ENCODE data around the gene BMPER.

BMPER gene

DNA sequence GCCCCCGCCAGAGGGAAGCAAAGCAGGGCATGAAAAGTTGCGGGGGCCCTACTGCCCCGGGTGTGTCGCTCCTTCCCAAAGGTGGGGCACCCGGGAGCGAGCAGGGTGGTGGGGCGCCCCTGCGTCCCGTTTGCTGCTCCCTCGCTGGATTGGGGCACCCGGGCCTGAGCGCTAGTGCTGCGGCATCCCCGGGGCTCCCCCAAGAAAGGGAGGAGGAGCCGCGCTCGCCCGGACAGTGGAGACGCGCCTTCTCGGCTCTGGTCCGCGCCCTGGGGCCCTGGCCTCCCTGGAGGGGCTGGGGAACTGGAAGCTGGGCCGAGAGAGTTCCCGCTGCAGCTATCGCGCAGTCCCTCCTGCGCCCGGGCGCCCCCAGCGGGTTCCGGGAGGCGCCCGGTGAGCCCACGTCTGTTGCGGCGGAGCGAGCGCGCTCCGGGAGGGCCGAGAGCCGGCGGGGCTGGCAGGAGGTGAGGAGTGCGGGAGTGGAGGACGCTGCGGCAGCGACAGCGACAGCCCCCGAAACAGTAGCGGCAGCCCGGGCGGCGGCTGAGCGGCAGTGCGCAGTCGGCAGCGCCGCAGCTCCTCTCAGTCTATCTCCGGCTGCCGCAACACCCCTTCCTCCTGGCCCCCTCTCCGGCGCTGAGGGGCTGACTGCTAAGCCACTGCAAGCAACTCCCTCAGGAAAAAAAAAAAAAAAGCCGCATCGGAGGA lies 504 bp upstream of the BMPER start:
- Mint-ChIP-seq H3K4me1 (ENCODE audit: low read depth) (peaks cover 11% of the 10 kb centered on the region), H3K9me3 (ENCODE audit: low read depth) (no peaks in the 10 kb centered on the region), H3K27me3 (peaks cover 39% of the 10 kb centered on the region), H3K4me3 (peak overlapping the region; percentile 80), H3K36me3 (no peaks in the 10 kb centered on the region), H3K27ac (no peak overlapping the region)

DNA sequence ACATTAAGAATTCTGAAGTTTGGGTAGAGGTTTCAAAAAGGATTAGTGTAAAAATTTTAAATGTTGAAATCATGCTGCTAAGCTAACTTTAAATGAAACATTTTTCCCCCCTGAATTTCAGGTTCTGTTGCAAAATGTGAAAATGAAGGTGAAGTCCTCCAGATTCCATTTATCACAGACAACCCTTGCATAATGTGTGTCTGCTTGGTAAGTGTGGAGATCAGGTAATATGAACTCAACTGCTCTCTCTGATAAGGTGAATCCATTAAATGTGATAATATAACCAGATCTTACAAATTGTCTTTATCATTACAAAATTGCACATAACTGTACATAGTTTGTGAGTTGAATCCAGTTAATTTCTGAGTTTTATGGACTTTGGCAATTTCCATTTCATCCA lies 1.4 kb downstream of the BMPER start:
- no peaks in the 10 kb centered on the region for H3K9me3 Mint-ChIP-seq (ENCODE audit: low read depth)
- no peak overlapping the region for H3K27ac Mint-ChIP-seq
- H3K36me3 Mint-ChIP-seq: no peaks in the 10 kb centered on the region
- H3K4me3 Mint-ChIP-seq: no peak overlapping the region
- H3K4me1 Mint-ChIP-seq (ENCODE audit: low read depth): peaks cover 11% of the 10 kb centered on the region
- H3K27me3 Mint-ChIP-seq: peaks cover 36% of the 10 kb centered on the region

DNA sequence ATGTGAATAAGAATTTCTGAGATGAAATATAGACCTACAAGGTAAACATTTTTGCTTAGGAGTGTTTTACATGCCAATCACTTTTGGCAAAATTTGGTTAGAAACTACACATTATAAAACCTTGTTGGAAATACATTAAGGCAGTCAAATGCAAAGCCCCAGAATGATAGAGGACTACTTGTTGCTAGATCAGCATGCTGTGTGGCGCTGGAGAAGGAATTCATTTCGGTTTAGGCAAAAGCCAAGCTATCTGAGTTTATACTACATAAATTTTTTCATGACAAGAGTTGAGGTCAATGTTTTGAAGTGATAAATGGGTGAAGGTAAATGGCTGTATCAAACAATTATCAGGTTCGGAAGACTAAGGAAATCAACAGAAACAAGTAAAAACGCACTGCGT lies 2.3 kb downstream of the BMPER start:
- no peak overlapping the region for H3K4me3 Mint-ChIP-seq
- no peaks in the 10 kb centered on the region for H3K36me3 Mint-ChIP-seq
- peaks cover 29% of the 10 kb centered on the region for H3K27me3 Mint-ChIP-seq
- H3K4me1 Mint-ChIP-seq (ENCODE audit: low read depth): peaks cover 11% of the 10 kb centered on the region
- no peak overlapping the region for H3K27ac Mint-ChIP-seq
- H3K9me3 Mint-ChIP-seq (ENCODE audit: low read depth): no peaks in the 10 kb centered on the region

DNA sequence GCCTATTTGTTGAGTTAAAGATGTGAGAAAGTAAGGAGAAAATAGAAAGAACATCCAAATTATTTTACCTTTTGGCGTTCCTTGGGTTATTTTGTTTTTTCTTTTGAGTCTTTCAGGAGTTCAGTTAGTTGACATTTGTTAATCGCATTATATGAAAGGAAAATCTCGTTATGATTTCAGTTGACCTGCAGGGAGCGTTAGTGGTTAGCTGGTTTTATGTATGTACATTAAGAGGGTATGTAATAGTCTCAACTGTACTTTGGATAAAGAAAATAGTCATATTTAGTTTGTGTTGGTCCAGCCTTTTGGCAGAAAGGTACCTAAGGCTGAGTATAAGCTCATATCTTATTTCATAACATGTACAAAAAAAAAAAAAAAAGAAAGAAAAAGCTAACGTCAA lies 4.0 kb downstream of the BMPER start:
- Mint-ChIP-seq H3K9me3 (ENCODE audit: low read depth) (no peaks in the 10 kb centered on the region), H3K27ac (no peak overlapping the region), H3K4me3 (no peak overlapping the region), H3K36me3 (no peaks in the 10 kb centered on the region), H3K4me1 (ENCODE audit: low read depth) (peaks cover 4% of the 10 kb centered on the region), H3K27me3 (peaks cover 21% of the 10 kb centered on the region)

DNA sequence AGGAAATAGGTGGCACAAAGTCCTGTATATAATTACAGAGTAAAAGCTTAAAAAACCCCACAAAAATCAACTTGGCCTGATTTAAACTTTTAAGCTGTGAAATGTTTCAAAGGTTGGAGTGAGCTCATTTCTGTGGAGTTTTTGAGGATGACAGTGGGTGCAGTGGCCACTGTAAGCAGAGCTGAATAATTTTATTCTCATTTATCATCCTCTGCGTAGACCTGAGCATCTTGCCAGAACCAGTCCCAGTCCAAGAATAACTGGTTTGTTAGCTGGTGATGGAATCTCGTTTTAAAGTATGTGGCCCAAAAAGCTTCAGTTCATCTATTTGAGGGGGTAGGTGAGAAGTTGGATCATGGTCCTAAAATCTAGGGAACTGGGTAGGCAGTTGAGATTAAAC lies 4.4 kb downstream of the BMPER start:
- Mint-ChIP-seq H3K9me3 (ENCODE audit: low read depth) (no peaks in the 10 kb centered on the region), H3K4me3 (no peak overlapping the region), H3K4me1 (ENCODE audit: low read depth) (peaks cover 2% of the 10 kb centered on the region), H3K27me3 (peaks cover 19% of the 10 kb centered on the region), H3K27ac (no peak overlapping the region), H3K36me3 (no peaks in the 10 kb centered on the region)

DNA sequence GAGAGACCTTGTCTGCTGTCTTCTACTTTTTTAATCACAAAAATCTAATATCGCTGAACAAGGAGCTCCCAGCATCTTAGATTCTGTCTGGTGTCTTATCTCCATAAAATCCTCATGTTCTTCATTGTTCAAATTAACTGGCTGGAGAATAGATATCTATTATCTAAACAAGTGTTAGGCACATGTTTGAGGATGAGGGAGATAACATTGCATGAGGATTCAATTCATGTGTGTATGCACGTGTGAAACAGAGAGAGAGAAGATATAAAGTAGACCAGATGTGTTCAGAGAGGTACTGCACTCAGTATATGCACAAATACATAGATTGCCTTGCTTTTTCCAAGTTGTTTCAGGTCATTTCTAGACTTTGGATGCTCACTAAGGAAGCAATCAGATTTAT lies 5.4 kb downstream of the BMPER start:
- no peaks in the 10 kb centered on the region for H3K9me3 Mint-ChIP-seq (ENCODE audit: low read depth)
- no peaks in the 10 kb centered on the region for H3K36me3 Mint-ChIP-seq
- H3K27me3 Mint-ChIP-seq: peaks cover 19% of the 10 kb centered on the region
- peaks cover 2% of the 10 kb centered on the region for H3K4me1 Mint-ChIP-seq (ENCODE audit: low read depth)
- no peak overlapping the region for H3K27ac Mint-ChIP-seq
- no peak overlapping the region for H3K4me3 Mint-ChIP-seq

DNA sequence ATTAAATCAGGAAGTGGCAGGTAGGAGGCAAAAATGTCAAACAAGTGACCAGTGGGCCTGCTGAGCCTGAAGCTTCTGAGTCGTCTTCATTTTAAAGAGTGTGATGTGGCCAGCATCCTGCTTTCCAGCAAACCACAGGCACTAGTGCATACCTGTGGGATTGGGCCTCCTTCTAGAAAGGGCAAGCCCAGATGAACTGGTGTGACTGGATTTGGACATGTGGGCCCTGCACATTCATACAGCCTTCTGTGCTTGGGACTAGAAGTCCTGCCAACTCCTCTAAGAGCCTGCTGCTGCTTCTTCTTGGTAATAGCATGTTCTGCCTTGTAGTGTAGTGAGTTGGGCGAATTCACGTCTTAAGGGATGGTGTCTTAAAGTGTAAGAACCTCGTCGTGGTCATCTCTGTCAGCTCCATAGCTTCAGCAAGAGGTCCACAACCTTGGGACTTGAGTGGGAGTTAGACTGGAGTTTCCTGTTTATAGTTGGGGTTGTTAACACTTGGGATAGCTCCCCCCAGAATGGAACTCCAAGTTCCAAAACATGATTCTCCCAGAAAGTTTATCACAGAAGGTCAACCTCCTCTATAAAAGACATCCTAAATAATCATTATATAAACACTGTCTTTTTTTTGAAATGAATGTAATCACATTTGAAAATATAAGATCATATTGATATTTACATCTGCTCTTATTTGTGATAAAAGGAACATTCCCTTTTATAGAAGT lies 11.2 kb downstream of the BMPER start:
- Mint-ChIP-seq H3K9me3 (ENCODE audit: low read depth) (no peaks in the 10 kb centered on the region), H3K27me3 (peaks cover 5% of the 10 kb centered on the region), H3K36me3 (no peaks in the 10 kb centered on the region), H3K27ac (no peak overlapping the region), H3K4me1 (ENCODE audit: low read depth) (no peaks in the 10 kb centered on the region), H3K4me3 (no peak overlapping the region)

DNA sequence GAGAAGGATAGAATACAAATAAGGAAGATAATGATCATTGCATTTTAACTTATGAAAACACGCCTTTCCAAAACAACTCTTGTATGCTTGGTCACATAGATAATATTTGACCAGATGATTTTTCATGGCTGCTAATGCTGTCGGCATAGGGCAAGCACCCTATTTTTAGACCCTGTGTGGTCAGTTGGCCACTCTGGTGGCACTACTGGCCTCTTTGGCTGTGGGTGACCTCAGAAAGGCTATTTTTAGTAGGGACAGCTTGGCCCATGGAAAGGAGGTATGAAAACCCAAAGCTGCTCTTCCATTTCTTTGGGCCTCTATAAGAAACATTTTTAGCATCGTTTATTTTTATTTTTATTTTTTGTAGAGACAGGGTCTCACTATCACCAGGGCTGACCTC lies 12.3 kb downstream of the BMPER start:
- Mint-ChIP-seq H3K4me3 (no peak overlapping the region), H3K9me3 (ENCODE audit: low read depth) (no peaks in the 10 kb centered on the region), H3K4me1 (ENCODE audit: low read depth) (no peaks in the 10 kb centered on the region), H3K27ac (no peak overlapping the region), H3K27me3 (peaks cover 7% of the 10 kb centered on the region), H3K36me3 (no peaks in the 10 kb centered on the region)

DNA sequence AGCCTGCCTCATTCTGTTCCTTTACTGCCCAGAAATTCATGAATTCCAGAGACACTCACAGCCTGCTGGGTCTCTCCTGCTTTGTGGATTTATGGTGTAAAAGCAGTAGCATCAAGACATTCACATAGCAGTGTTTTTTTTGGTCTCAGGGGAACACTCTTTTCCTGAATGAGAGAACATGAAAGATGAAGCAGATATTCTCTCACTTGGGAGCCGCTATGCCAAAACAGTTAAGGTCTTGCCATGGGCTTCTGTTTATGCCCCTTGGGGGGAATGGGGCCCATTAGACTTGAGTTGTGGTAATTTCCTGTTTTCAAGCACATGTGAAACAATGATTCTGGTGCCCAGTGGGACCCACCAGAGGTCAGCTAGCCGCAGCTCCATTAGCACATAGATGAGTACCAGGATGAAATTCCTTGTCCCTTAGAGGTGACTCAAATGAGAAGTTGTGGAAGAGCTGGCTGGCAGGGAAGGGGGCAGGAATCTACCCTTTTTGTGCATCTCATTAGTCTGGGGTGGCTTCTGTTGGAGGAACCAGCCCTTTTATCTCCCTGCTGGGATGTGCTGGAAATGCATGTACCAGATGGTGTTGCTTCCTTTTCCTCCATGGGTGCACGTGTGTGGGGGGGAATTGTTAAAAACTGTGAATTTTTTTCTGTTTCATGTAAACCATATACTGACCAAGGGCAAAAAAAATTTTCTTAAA lies 13.3 kb downstream of the BMPER start:
- Mint-ChIP-seq H3K4me3 (no peak overlapping the region), H3K4me1 (ENCODE audit: low read depth) (no peaks in the 10 kb centered on the region), H3K27ac (no peak overlapping the region), H3K36me3 (no peaks in the 10 kb centered on the region), H3K9me3 (ENCODE audit: low read depth) (no peaks in the 10 kb centered on the region), H3K27me3 (peaks cover 5% of the 10 kb centered on the region)

DNA sequence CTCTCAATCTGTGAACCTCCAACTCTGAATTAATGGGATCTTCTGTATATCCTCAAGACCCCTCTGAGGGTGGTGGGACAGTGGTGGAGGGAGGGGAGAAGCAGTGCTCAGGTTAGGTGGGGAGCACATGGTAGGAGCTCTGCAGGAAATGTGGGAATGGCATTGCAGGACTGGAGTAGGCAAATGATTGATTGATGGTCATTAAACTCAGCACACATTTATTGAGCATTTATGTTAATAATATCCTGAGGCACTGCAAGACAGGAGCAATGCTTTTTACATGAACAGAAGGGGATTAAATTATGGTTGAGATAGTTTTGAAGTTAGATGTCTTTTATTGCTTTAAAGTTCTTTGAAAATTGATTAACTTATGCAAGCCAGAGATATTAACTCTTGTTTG lies 14.1 kb downstream of the BMPER start:
- no peaks in the 10 kb centered on the region for H3K36me3 Mint-ChIP-seq
- no peak overlapping the region for H3K27ac Mint-ChIP-seq
- peaks cover 8% of the 10 kb centered on the region for H3K27me3 Mint-ChIP-seq
- H3K9me3 Mint-ChIP-seq (ENCODE audit: low read depth): no peaks in the 10 kb centered on the region
- H3K4me1 Mint-ChIP-seq (ENCODE audit: low read depth): no peaks in the 10 kb centered on the region
- H3K4me3 Mint-ChIP-seq: no peak overlapping the region

DNA sequence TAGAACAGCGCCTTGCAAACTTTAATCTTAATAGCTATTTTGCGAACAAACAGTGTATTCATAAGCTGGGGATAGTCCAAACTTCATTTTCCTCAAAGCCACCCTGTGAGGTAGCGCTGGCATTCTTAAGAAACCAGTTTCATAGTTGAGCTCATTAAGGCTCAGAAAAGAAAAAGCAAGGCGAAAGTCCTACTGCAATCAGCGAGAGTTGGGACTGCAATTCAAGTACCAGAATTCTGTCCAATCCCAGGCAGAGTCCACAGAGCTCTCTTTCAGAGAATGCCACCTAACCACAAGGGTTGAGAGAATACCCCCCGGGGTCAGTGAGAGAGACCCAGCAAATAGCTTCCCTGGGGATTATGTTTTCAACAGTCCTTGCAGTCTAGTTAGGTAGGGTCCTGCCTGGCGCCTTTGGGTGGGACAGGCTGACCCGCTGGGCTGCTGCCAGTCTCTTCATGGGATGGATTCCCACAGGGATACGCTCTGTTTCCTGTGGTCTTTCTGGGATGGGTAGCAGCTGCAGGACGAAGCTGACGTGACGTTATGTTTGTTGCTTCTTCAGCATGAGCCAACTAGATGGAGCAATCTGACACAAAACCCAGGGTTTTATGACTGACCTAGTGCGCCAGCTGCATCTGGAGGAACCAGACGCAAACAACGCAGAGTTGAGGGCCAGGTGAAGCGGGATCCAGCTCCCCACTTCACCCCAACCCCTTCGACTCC lies 16.0 kb downstream of the BMPER start:
- Mint-ChIP-seq H3K9me3 (ENCODE audit: low read depth) (no peaks in the 10 kb centered on the region), H3K4me1 (ENCODE audit: low read depth) (no peaks in the 10 kb centered on the region), H3K27ac (no peak overlapping the region), H3K27me3 (peaks cover 10% of the 10 kb centered on the region), H3K4me3 (no peak overlapping the region), H3K36me3 (no peaks in the 10 kb centered on the region)

DNA sequence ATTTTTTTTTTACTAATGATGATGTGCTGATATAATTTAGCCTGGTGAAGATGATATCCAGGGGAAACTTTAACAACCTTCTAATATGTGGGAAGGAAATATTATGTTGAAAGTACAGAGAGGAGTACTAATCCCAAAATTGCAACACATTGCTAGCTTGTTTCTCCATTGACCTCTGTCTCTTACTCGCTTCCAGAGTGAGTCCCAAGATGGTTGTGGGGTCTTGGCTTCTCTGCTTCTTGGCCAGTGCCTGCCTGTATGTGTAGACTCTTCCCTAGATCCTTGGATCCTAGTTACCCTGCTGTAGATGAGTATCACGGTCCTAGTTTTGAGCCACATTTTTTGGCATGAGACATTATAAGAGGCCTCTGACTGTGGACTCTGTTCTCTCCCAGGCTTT lies 17.5 kb downstream of the BMPER start:
- no peaks in the 10 kb centered on the region for H3K9me3 Mint-ChIP-seq (ENCODE audit: low read depth)
- no peak overlapping the region for H3K4me3 Mint-ChIP-seq
- H3K27ac Mint-ChIP-seq: no peak overlapping the region
- no peaks in the 10 kb centered on the region for H3K36me3 Mint-ChIP-seq
- H3K27me3 Mint-ChIP-seq: peaks cover 15% of the 10 kb centered on the region
- H3K4me1 Mint-ChIP-seq (ENCODE audit: low read depth): no peaks in the 10 kb centered on the region

DNA sequence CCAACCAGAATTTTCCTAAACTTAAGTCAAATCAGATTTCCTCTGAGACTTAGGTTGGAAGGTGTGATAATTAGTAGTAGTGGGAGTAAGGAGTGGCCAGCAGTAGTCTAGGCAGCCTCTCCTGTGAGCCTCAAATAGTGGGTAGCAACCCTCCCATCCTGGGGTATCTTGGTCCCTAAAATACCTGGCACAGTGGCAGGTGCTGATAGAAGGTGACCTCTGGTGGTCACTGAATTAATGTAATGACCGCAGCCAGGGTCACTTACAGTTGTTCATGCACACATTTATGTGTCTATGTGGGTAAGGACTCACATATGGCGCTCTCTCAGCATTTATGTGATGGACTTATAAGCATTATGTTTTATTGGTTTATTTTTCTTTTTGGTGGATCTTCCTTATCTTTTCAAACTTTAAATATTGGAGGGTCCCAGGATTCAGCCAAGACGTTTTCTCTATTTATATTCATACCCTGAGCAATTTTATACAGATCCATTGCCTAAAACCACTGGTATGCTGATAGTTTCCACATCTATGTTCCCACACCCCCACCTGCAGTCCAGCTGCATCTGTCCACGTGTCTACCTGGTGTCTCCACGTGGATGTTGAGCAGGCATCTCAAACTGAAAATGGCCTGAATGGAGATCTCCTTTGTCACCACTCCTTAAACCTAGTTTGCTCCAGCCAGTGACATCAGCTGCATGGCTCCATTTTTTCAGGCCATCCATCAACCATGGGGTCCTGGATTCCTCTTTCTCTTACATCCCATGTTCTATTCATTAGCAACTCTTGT lies 18.3 kb downstream of the BMPER start:
- Mint-ChIP-seq H3K27ac (no peak overlapping the region), H3K4me3 (no peak overlapping the region), H3K27me3 (peaks cover 15% of the 10 kb centered on the region), H3K36me3 (no peaks in the 10 kb centered on the region), H3K9me3 (ENCODE audit: low read depth) (no peaks in the 10 kb centered on the region), H3K4me1 (ENCODE audit: low read depth) (no peaks in the 10 kb centered on the region)

DNA sequence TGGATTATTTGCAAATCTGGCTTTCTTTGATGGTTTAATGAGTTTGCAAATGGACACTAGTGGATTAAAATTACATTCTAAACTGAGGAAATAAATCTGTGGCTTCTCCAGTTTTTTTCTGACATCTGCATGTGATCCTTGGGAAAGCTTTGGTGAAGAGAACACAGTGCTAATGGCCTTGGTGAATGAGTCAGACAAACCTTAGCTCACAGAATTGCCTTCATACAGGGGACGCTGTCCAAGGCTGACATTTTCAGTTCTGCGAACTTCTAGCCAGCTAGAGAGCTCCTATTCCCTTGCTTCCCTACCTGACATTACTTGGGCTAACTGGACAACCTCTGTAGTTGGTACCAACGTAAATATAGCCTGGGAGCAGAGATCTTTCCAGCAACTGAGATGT lies 21.2 kb downstream of the BMPER start:
- H3K4me3 Mint-ChIP-seq: no peak overlapping the region
- no peaks in the 10 kb centered on the region for H3K4me1 Mint-ChIP-seq (ENCODE audit: low read depth)
- H3K36me3 Mint-ChIP-seq: no peaks in the 10 kb centered on the region
- H3K27ac Mint-ChIP-seq: no peak overlapping the region
- H3K27me3 Mint-ChIP-seq: peaks cover 18% of the 10 kb centered on the region
- H3K9me3 Mint-ChIP-seq (ENCODE audit: low read depth): no peaks in the 10 kb centered on the region
